HepG2 (cell line): ENCODE results near the gene COLEC12. TPM values are rescaled to one million over a fixed set of nuclear protein-coding genes. Genes with fewer than 3 reads are reported as not detected.

Experiments
- ATAC-seq: fragments of 200-7000 bp; cut with Tn5 transposase; 3 replicates; pipeline ENCODE4 v1.9.1; 2020; ENCODE audit warnings: mild to moderate bottlenecking, moderate library complexity
- BruUV-seq: library from RNA; stranded (reverse); fragments of 400-500 nt; replicated peaks from 2 replicates; lab custom pipeline; 2021; lab: Mats Ljungman, UMichigan
- CTCF ChIA-PET: fragments of 300-600 bp; formaldehyde crosslinking; extraction: SDS; loops from one replicate; lab custom pipeline; 2021; ENCODE audit warnings: low total read pairs, inconsistent platforms, low intra/inter-chr PET ratio; lab: Yijun Ruan, JAX
- POLR2A ChIA-PET: fragments of 350-600 bp; sonication (Branson Sonifier 250); formaldehyde crosslinking; loops from one replicate; lab custom pipeline; 2020; ENCODE audit warnings: antibody characterized with exemption, inconsistent platforms; lab: Yijun Ruan, JAX
- DNase-seq: peaks from one replicate; pipeline ENCODE4 v3.0.0-alpha.2; 2015; ENCODE audit warnings: low spot score
- FAIRE-seq: peaks from 3 replicates; lab custom pipeline; 2011; peaks lifted over from hg19 to GRCh38; lab: Jason Lieb, UNC
- H2AFZ ChIP-seq: one replicate; pipeline ENCODE4 v1.6.1; 2011; ENCODE audit warnings: low read length, inconsistent platforms
- H3K27ac ChIP-seq: fragments of 300-600 bp; 3 replicates; pipeline ENCODE4 v1.8.0; 2011; ENCODE audit warnings: mixed run types, mild to moderate bottlenecking, mixed read lengths, low read length, inconsistent platforms; ENCODE audit not compliant: insufficient read depth; ENCODE audit errors: extremely low read length
- H3K27me3 ChIP-seq, 2 experiments: fragments of 200-600 bp in 1 of 2; 2 replicates in 1 of 2; 3 replicates in 1 of 2; pipeline versions ENCODE4 v1.6.0 to v1.8.0; 2011; ENCODE audit warnings: low read length in 2 of 2, mild to moderate bottlenecking in 2 of 2, moderate library complexity in 2 of 2, inconsistent platforms in 1 of 2; ENCODE audit not compliant: insufficient read depth in 2 of 2, control insufficient read depth in 1 of 2
- H3K36me3 ChIP-seq, 2 experiments: fragments of 200-600 bp in 1 of 2; replicated peaks in 1 of 2; 2 replicates in 1 of 2; 3 replicates in 1 of 2; pipeline versions ENCODE4 v1.5.1 to v1.8.0; 2011; ENCODE audit warnings: low read length in 2 of 2, inconsistent platforms in 1 of 2; ENCODE audit not compliant: insufficient read depth in 2 of 2, control insufficient read depth in 1 of 2
- H3K4me1 ChIP-seq: 2 replicates; pipeline ENCODE4 v1.5.1; 2012; ENCODE audit warnings: low read length, inconsistent platforms; ENCODE audit not compliant: insufficient read depth
- H3K4me2 ChIP-seq: 2 replicates; pipeline ENCODE4 v1.6.0; 2011; ENCODE audit warnings: low read depth, low read length, inconsistent platforms
- H3K4me3 ChIP-seq, 3 experiments: fragments of 200-600 bp in 1 of 3; sonication (generic), shearing (Covaris generic) in 1 of 3; replicated peaks in 1 of 3; 2 replicates each; pipeline ENCODE4 v1.5.1; 2011 to 2016; ENCODE audit warnings: low read length in 3 of 3, inconsistent platforms in 2 of 3, low read depth in 2 of 3, mild to moderate bottlenecking in 2 of 3, control low read depth in 1 of 3, mixed read lengths in 1 of 3; ENCODE audit not compliant: insufficient read depth in 1 of 3
- H3K79me2 ChIP-seq: one replicate; pipeline ENCODE4 v1.6.1; 2011; ENCODE audit warnings: low read length, inconsistent platforms; ENCODE audit not compliant: insufficient read depth
- H3K9ac ChIP-seq: 2 replicates; pipeline ENCODE4 v1.6.0; 2011; ENCODE audit warnings: mild to moderate bottlenecking, low read depth, low read length, inconsistent platforms; ENCODE audit not compliant: insufficient read depth
- H3K9me3 ChIP-seq: 2 replicates; pipeline ENCODE4 v1.5.1; 2012; ENCODE audit warnings: mild to moderate bottlenecking, low read length
- H4K20me1 ChIP-seq: 2 replicates; pipeline ENCODE4 v1.6.0; 2011; ENCODE audit warnings: inconsistent platforms, mild to moderate bottlenecking, low read length, moderate library complexity; ENCODE audit not compliant: insufficient read depth
- BHLHE40 ChIP-seq: IDR thresholded peaks from 2 replicates; pipeline ENCODE4 v1.6.1; 2011; ENCODE audit warnings: low read length, improper control_type of control experiment
- DDIT3 ChIP-seq: sonication (generic); formaldehyde crosslinking; IDR thresholded peaks from 2 replicates; pipeline ENCODE4 v1.4.0; 2020; ENCODE audit warnings: mild to moderate bottlenecking, missing genetic modification reagents
- HMGA1 ChIP-seq: sonication (generic); formaldehyde crosslinking; conservative IDR thresholded peaks from 2 replicates; pipeline ENCODE4 v1.4.0; 2020; ENCODE audit warnings: missing genetic modification reagents
- KDM3A ChIP-seq: IDR thresholded peaks from 2 replicates; pipeline ENCODE4 v1.6.1; 2018; ENCODE audit warnings: low read depth, missing compliant biosample characterization
- MXI1 ChIP-seq: IDR thresholded peaks from 3 replicates; pipeline ENCODE4 v1.6.1; 2012; ENCODE audit warnings: low read depth, low read length, inconsistent platforms, borderline replicate concordance
- MYNN ChIP-seq: sonication (generic); formaldehyde crosslinking; IDR thresholded peaks from 2 replicates; pipeline ENCODE4 v1.4.0; 2020; ENCODE audit warnings: mild to moderate bottlenecking, low read depth, missing genetic modification reagents
- NPAS2 ChIP-seq: sonication (generic); formaldehyde crosslinking; IDR thresholded peaks from 2 replicates; pipeline ENCODE4 v1.8.0; 2022; ENCODE audit warnings: mild to moderate bottlenecking, missing genetic modification reagents, borderline replicate concordance
- NR1H2 ChIP-seq: sonication (generic); formaldehyde crosslinking; IDR thresholded peaks from 2 replicates; pipeline ENCODE4 v1.8.1; 2022; ENCODE audit warnings: low read depth, missing genetic modification reagents, borderline replicate concordance
- TEAD2 ChIP-seq: sonication (generic); formaldehyde crosslinking; IDR thresholded peaks from 2 replicates; pipeline ENCODE4 v1.9.0; 2021; ENCODE audit warnings: missing genetic modification reagents
- ZBED4 ChIP-seq: sonication (generic); formaldehyde crosslinking; IDR thresholded peaks from 2 replicates; pipeline ENCODE4 v1.4.0; 2020; ENCODE audit warnings: missing genetic modification reagents, borderline replicate concordance
- ZKSCAN8 ChIP-seq: IDR thresholded peaks from 2 replicates; pipeline ENCODE4 v1.6.1; 2016; ENCODE audit warnings: borderline replicate concordance, missing genetic modification reagents, missing compliant biosample characterization
- ZNF20 ChIP-seq: sonication (generic); formaldehyde crosslinking; IDR thresholded peaks from 2 replicates; pipeline ENCODE4 v1.4.0; 2020; ENCODE audit warnings: mild to moderate bottlenecking, moderate library complexity, missing genetic modification reagents
- ZNF878 ChIP-seq: sonication (generic); formaldehyde crosslinking; IDR thresholded peaks from 2 replicates; pipeline ENCODE4 v1.8.1; 2023; ENCODE audit warnings: mild to moderate bottlenecking, missing genetic modification reagents, moderate library complexity
- WGBS: methylation state at CpG from one replicate; pipeline ENCODE4 v1.1.6; 2017; ENCODE audit warnings: low lambda C conversion rate; 5-methylcytosine and 5-hydroxymethylcytosine counted together
- in situ Hi-C: cut with HindIII; loops from 2 replicates; pipeline ENCODE4 v1.10.0; 2017; ENCODE audit warnings: low pct_unique_long_range_greater_than_20kb; ENCODE audit not compliant: extremely low pct_ligation_motif_present
- intact Hi-C: fragments of 100-400 bp; cut with micrococcal nuclease; formaldehyde crosslinking; loops from one replicate; pipeline ENCODE4 v1.10.0; 2022; ENCODE audit not compliant: unreplicated experiment
- polyA plus RNA-seq, 8 experiments: library from polyadenylated mRNA; depleted of rRNA in 3 of 8; stranded (reverse) in 7 of 8; unstranded in 1 of 8; fragments of >200 nt; fragmentation: Illumina TruSeq in 4 of 8; extraction: Trizol in 4 of 8; gene quantifications; 2 replicates each; pipeline versions ENCODE4 v1.2.1 to v1.2.3, GENCODE V29; 2011 to 2016; ENCODE audit warnings: low read depth in 4 of 8, missing spikeins in 1 of 8, mixed read lengths in 1 of 8; ENCODE audit not compliant: insufficient read depth in 1 of 8
- total RNA-seq, 5 experiments: library from RNA; depleted of rRNA; stranded (reverse); fragments of >200 nt; fragmentation: Illumina TruSeq; extraction: Trizol; gene quantifications; 2 replicates each; pipeline ENCODE4 v1.2.3, GENCODE V29; 2016; ENCODE audit warnings: low read depth in 1 of 5

The COLEC12 gene
- total and polyA plus RNA-seq, 2 of the 13 experiments (the other 11 are each of a cell fraction or from before 2014, with no cell fraction given), result 0.02 to 0.11 TPM

- TF ChIP-seq ZBED4 (CRISPR knock-in tag) (no peak), ZNF878 (CRISPR knock-in tag) (no peak), KDM3A (no peak), MXI1 (no peak), MYNN (CRISPR knock-in tag) (no peak)
These were observed 180.3 kb downstream of the COLEC12 start (continued) for GRCh38 chr18:320155-320554.

- H3K36me3 ChIP-seq, result no peaks in the 10 kb centered on the region
- H2AFZ ChIP-seq, result no peak overlapping the region
- H3K79me2 ChIP-seq, result no peaks in the 10 kb centered on the region
- in situ Hi-C loops, result no loop called here
- H3K27me3 ChIP-seq, result no peaks in the 10 kb centered on the region
- intact Hi-C loops, result loop anchor here (5.0 kb wide), 1 partner anchor 158 kb away; no protein-coding TSS in a partner anchor
- BruUV-seq, result no TSS peak
- WGBS, result 82% methylated on average over 5 of the region's 5 CpGs
- ChIA-PET CTCF (no interaction called here), POLR2A (no interaction called here)
- no peak overlapping the region for H3K9ac ChIP-seq
- H3K4me2 ChIP-seq, result no peak overlapping the region
- no peak overlapping the region for H3K4me3 ChIP-seq
- peaks cover 25% of the 10 kb centered on the region for H3K4me1 ChIP-seq
- no peaks in the 10 kb centered on the region for H3K9me3 ChIP-seq
- no peak for FAIRE-seq
- no peak for TF ChIP-seq ZKSCAN8
- no peak for TF ChIP-seq NR1H2 (CRISPR knock-in tag)
- TF ChIP-seq TEAD2 (CRISPR knock-in tag), result no peak
- no peak for TF ChIP-seq DDIT3 (CRISPR knock-in tag)
- no peak for TF ChIP-seq ZNF20 (CRISPR knock-in tag)
- no peak for TF ChIP-seq BHLHE40
- no peak for TF ChIP-seq NPAS2 (CRISPR knock-in tag)
- no peak for TF ChIP-seq HMGA1 (CRISPR knock-in tag)
- DNase-seq, result no peak
- H4K20me1 ChIP-seq, result no peaks in the 10 kb centered on the region
- no peak overlapping the region for H3K27ac ChIP-seq
- no peak for ATAC-seq
These were observed 180.8 kb downstream of the COLEC12 start for GRCh38 chr18:319720-320119.
